HEK293 (cell line): Measurements from ENCODE around the gene PEX14.
A peak's percentile ranks its signal among the peaks of the same experiment; 100 is the strongest.

ENCODE experiments used
- CTCF ChIA-PET: fragments of 350-600 bp; formaldehyde crosslinking; extraction: SDS; loops from one replicate; lab custom pipeline; 2021; ENCODE audit warnings: antibody characterized with exemption; lab: Yijun Ruan, JAX
- POLR2A ChIA-PET: fragments of 300-600 bp; formaldehyde crosslinking; extraction: SDS; loops from one replicate; lab custom pipeline; 2020; ENCODE audit warnings: antibody characterized with exemption, inconsistent platforms; lab: Yijun Ruan, JAX
- H3K27ac ChIP-seq: fragments of 200-500 bp; sonication (Bioruptor generic); 2 replicates; pipeline ENCODE4 v1.5.1; 2014; ENCODE audit warnings: low read depth, low read length, control low read depth, inconsistent platforms; ENCODE audit errors: extremely low read depth
- H3K36me3 ChIP-seq, 2 experiments: fragments of 200-500 bp in 1 of 2; sonication (Bioruptor generic) in 1 of 2; 1 replicate in 1 of 2; 2 replicates in 1 of 2; pipeline ENCODE4 v1.5.1; 2014 to 2017; ENCODE audit warnings: inconsistent platforms in 2 of 2, low read length in 2 of 2; ENCODE audit not compliant: control insufficient read depth in 2 of 2, insufficient read depth in 1 of 2
- H3K4me1 ChIP-seq: fragments of 200-500 bp; sonication (Bioruptor generic); 2 replicates; pipeline ENCODE4 v1.5.1; 2014; ENCODE audit warnings: mild to moderate bottlenecking, low read length, inconsistent platforms; ENCODE audit not compliant: control insufficient read depth, insufficient read depth
- H3K4me3 ChIP-seq: 2 replicates; pipeline ENCODE4 v1.5.1; 2011; ENCODE audit warnings: low read depth, mild to moderate bottlenecking, control low read depth, low read length, moderate library complexity
- H3K9me3 ChIP-seq: fragments of 200-500 bp; sonication (Bioruptor generic); 2 replicates; pipeline ENCODE4 v1.5.1; 2014; ENCODE audit warnings: low read depth, low read length, inconsistent platforms; ENCODE audit not compliant: control insufficient read depth, insufficient read depth
- KLF1 ChIP-seq: fragments of 450-650 bp; formaldehyde crosslinking; IDR thresholded peaks from 2 replicates; pipeline ENCODE4 v1.5.1; 2016; ENCODE audit warnings: missing biosample characterization, missing genetic modification characterization
- SCRT2 ChIP-seq: fragments of 450-650 bp; formaldehyde crosslinking; IDR thresholded peaks from 2 replicates; pipeline ENCODE4 v1.5.1; 2016; ENCODE audit warnings: missing biosample characterization, missing genetic modification characterization
- ZBTB48 ChIP-seq: fragments of 450-650 bp; formaldehyde crosslinking; IDR thresholded peaks from 2 replicates; pipeline ENCODE4 v1.5.1; 2016; ENCODE audit warnings: missing biosample characterization, missing genetic modification characterization
- ZFHX2 ChIP-seq: fragments of 450-650 bp; formaldehyde crosslinking; conservative IDR thresholded peaks from 2 replicates; pipeline ENCODE4 v1.5.1; 2016; ENCODE audit warnings: missing biosample characterization, missing genetic modification characterization
- ZNF16 ChIP-seq: fragments of 450-650 bp; formaldehyde crosslinking; IDR thresholded peaks from 2 replicates; pipeline ENCODE4 v1.5.1; 2016; ENCODE audit warnings: low read depth, missing biosample characterization, missing genetic modification characterization
- ZNF214 ChIP-seq: fragments of 450-650 bp; formaldehyde crosslinking; IDR thresholded peaks from 2 replicates; pipeline ENCODE4 v1.5.1; 2017; ENCODE audit warnings: missing biosample characterization, mild to moderate bottlenecking, missing genetic modification characterization, borderline replicate concordance
- ZNF292 ChIP-seq: fragments of 450-650 bp; formaldehyde crosslinking; IDR thresholded peaks from 2 replicates; pipeline ENCODE4 v1.5.1; 2016; ENCODE audit warnings: low read depth, missing biosample characterization, missing genetic modification characterization, borderline replicate concordance
- ZNF37A ChIP-seq: fragments of 450-650 bp; IDR thresholded peaks from 2 replicates; pipeline ENCODE4 v1.5.1; 2018; ENCODE audit warnings: missing biosample characterization, missing genetic modification characterization
- ZNF394 ChIP-seq: fragments of 450-650 bp; formaldehyde crosslinking; IDR thresholded peaks from 2 replicates; pipeline ENCODE4 v1.5.1; 2016; ENCODE audit warnings: missing biosample characterization, missing genetic modification characterization, mild to moderate bottlenecking, moderate library complexity, borderline replicate concordance
- ZNF426 ChIP-seq: fragments of 450-650 bp; formaldehyde crosslinking; IDR thresholded peaks from 2 replicates; pipeline ENCODE4 v1.5.1; 2017; ENCODE audit warnings: missing biosample characterization, missing genetic modification characterization, mild to moderate bottlenecking, inconsistent platforms, moderate library complexity
- ZNF571 ChIP-seq: fragments of 450-650 bp; formaldehyde crosslinking; IDR thresholded peaks from 2 replicates; pipeline ENCODE4 v1.5.0; 2017; ENCODE audit warnings: missing biosample characterization, missing genetic modification characterization
- ZSCAN30 ChIP-seq: fragments of 450-650 bp; IDR thresholded peaks from 2 replicates; pipeline ENCODE4 v1.5.1; 2018; ENCODE audit warnings: missing biosample characterization, mild to moderate bottlenecking, missing genetic modification characterization, moderate library complexity
- TF ChIP-seq, protein P1 (sequence below): fragments of 450-650 bp; formaldehyde crosslinking; IDR thresholded peaks from 2 replicates; pipeline ENCODE4 v1.5.1; 2016; ENCODE audit warnings: missing biosample characterization, missing genetic modification characterization
- TF ChIP-seq, protein P2 (sequence below): fragments of 450-650 bp; formaldehyde crosslinking; IDR thresholded peaks from 2 replicates; pipeline ENCODE4 v1.5.1; 2016; ENCODE audit warnings: missing biosample characterization, missing genetic modification characterization
- TF ChIP-seq, protein P3 (sequence below): fragments of 450-650 bp; formaldehyde crosslinking; IDR thresholded peaks from 2 replicates; pipeline ENCODE4 v1.5.1; 2016; ENCODE audit warnings: missing biosample characterization, missing genetic modification characterization
- TF ChIP-seq, protein P4 (sequence below): fragments of 450-650 bp; formaldehyde crosslinking; IDR thresholded peaks from 2 replicates; pipeline ENCODE4 v1.5.1; 2016; ENCODE audit warnings: missing biosample characterization, missing genetic modification characterization

The PEX14 gene

DNA sequence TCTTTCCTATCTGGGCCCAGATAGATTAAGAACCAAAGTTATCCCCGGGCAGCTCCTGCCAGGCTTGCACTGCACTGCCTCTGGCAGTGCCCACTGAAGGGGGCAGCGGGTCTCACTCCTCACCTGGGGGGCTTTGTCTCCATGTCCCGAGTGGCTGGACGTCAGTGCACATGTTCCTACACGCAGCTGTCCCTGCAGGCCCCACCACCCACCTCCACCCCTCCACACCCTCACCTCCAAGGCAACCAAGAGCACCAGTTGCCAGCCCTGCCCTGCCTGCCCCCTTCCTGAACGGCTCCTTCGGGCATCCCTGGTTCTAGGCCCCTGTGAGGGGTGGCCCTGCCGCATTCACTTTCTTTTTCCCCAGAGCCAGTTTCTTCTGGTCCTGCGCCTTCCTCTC, 147.2 kb downstream of the PEX14 start:
- peaks cover 0 to 32% of the 10 kb centered on the region in 2 experiments; a peak in 1 of 3 replicates for H3K36me3 ChIP-seq
- TF ChIP-seq ZFHX2 (tag by site-specific recombination): 0 out of 2 replicates have a peak, but pooled peaks have one; percentile 7
- TF ChIP-seq ZBTB48 (tag by site-specific recombination): no peak
- TF ChIP-seq KLF1 (tag by site-specific recombination): 0 out of 2 replicates have a peak, but pooled peaks have one; percentile 25
- TF ChIP-seq ZNF394 (tag by site-specific recombination): no peak
- TF ChIP-seq ZNF571 (tag by site-specific recombination): no peak
- H3K27ac ChIP-seq: no peak overlapping the region
- H3K9me3 ChIP-seq: no peaks in the 10 kb centered on the region
- no peak overlapping the region for H3K4me3 ChIP-seq
- no peaks in the 10 kb centered on the region for H3K4me1 ChIP-seq
- CTCF ChIA-PET: no interaction called here
- POLR2A ChIA-PET: no interaction called here

DNA sequence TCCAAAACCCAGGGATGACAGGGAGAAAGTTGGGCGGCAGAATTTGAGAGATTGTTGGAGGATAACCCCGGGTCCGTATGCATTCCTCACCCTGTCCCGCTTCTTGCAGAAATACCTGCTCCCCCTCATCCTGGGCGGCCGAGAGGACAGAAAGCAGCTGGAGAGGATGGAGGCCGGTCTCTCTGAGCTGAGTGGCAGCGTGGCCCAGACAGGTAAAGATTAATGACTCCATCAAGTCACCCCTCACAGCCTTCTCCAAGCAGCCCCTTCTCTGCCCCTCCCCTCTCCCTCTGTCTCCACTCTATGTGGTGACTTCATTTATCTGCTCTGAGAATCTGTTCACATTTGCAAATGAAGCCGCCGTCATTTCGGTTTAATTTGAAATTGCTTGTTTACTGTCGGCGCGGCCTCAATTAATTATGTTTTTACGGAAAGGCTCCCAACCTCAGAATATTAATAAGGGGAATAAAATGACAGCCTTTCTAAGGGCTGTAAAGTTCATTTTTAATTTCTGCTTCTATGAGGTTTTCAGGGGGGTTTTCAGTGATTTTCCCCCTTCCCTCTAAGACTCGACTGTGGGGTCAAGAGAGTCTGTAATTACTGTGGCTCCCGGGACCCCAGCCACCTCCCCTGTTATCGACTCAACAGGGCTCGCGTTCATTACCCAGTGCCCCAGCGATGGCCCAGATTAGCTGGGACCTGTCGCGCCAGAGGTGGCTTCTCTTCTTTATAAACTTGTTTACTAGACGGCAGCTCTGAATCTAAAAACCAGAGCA, 148.3 kb downstream of the PEX14 start:
- no peak overlapping the region for H3K27ac ChIP-seq
- no peak overlapping the region for H3K4me3 ChIP-seq
- H3K4me1 ChIP-seq: no peaks in the 10 kb centered on the region
- TF ChIP-seq ZNF16 (tag by site-specific recombination) (no peak), SCRT2 (tag by site-specific recombination) (peak; percentile 52; the same call in 1 of the 2 replicates)
- POLR2A ChIA-PET: no interaction called here
- CTCF ChIA-PET: no interaction called here
- no peaks in the 10 kb centered on the region for H3K9me3 ChIP-seq
- peaks cover 0 to 32% of the 10 kb centered on the region in 2 experiments; a peak in 1 of 3 replicates for H3K36me3 ChIP-seq

DNA sequence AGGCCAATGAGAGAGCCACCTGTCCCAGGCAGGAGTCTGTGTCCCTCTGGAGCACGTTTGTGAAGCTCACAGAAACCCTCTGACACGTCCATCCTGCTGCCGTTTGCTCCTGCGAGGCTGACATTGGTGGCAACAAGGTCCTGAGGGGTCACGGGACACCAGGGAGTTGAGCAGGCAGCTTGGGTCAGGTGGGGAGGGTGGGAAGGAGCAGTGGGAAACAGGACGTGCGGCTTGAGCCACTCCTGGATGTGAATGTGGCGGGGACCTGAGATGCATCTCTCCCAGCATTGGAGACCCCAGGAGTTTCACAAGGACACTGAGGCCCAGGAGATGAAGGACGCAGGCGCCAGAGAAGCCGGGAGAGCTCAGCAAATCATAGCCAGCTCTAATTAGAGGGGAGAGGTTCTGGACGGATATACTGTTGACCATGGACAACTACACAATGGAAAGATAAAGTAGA, 149.0 kb downstream of the PEX14 start:
- ChIA-PET CTCF (interaction anchor here (0.5 kb wide), 1 partner anchor 574 kb away, joined by 4 read pairs; no protein-coding TSS in a partner anchor), POLR2A (no interaction called here)
- Histone ChIP-seq H3K27ac (no peak overlapping the region), H3K9me3 (no peaks in the 10 kb centered on the region), H3K4me1 (no peaks in the 10 kb centered on the region), H3K4me3 (no peak overlapping the region), H3K36me3 (peaks cover 0 to 26% of the 10 kb centered on the region in 2 experiments; a peak in 1 of 3 replicates)
- TF ChIP-seq ZNF214 (tag by site-specific recombination): no peak
- no peak for TF ChIP-seq ZSCAN30 (tag by site-specific recombination)
- TF ChIP-seq ZNF292 (tag by site-specific recombination): no peak

DNA sequence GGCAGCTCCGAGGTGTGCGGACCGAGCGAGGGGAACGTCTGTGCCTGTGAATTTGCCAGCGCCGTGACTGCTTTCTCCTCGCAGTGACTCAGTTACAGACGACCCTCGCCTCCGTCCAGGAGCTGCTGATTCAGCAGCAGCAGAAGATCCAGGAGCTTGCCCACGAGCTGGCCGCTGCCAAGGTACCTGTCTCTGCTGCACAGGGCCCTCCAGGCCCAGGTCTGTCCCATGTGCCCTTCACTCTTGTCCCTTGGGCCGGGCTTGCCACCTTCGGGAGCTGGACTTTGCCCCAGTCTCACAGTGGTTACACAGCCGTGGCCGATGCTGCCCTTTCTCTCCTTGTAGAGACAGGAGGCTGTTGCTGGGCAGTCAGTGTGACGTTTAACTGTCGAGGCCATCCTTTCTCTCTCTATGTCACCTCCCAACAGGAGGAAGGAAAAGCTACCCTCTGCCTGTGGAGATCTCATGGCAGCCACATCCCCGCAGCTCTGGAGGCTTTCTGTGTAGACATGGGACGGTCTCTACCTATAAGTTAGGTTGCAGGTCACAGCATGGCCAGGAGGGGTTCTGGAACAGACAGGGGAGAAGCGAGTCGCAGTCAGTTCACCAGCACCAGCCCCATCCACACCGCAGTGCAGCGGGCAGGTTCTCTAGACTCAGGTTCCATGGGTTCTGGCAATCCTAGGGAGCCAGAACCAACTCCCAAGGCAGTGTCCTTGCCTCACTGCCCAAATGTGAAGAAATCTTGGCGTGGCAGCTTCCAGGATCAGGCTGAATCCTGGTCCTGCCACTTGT, 149.7 kb downstream of the PEX14 start:
- no peak overlapping the region for H3K27ac ChIP-seq
- no peak overlapping the region for H3K4me3 ChIP-seq
- POLR2A ChIA-PET: no interaction called here
- H3K9me3 ChIP-seq: no peaks in the 10 kb centered on the region
- H3K4me1 ChIP-seq: no peaks in the 10 kb centered on the region
- H3K36me3 ChIP-seq: peaks cover 0 to 29% of the 10 kb centered on the region in 2 experiments; a peak in 1 of 3 replicates
- CTCF ChIA-PET: interaction anchor here (0.5 to 1.0 kb wide), 3 partner anchors 18 to 574 kb away, joined by 3 to 5 read pairs (median 4); no protein-coding TSS in a partner anchor
- TF ChIP-seq, protein P1, sequence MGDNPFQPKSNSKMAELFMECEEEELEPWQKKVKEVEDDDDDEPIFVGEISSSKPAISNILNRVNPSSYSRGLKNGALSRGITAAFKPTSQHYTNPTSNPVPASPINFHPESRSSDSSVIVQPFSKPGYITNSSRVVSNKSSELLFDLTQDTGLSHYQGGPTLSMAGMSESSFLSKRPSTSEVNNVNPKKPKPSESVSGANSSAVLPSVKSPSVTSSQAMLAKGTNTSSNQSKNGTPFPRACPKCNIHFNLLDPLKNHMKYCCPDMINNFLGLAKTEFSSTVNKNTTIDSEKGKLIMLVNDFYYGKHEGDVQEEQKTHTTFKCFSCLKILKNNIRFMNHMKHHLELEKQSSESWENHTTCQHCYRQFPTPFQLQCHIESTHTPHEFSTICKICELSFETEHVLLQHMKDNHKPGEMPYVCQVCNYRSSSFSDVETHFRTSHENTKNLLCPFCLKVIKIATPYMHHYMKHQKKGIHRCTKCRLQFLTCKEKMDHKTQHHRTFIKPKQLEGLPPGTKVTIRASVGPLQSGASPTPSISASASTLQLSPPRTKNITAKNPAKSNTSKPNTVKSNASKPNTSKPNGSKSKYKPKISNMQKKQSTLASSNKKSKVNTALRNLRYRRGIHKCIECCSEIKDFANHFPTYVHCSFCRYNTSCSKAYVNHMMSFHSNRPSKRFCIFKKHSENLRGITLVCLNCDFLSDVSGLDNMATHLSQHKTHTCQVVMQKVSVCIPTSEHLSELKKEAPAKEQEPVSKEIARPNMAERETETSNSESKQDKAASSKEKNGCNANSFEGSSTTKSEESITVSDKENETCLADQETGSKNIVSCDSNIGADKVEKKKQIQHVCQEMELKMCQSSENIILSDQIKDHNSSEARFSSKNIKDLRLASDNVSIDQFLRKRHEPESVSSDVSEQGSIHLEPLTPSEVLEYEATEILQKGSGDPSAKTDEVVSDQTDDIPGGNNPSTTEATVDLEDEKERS: no peak
- TF ChIP-seq, protein P2, sequence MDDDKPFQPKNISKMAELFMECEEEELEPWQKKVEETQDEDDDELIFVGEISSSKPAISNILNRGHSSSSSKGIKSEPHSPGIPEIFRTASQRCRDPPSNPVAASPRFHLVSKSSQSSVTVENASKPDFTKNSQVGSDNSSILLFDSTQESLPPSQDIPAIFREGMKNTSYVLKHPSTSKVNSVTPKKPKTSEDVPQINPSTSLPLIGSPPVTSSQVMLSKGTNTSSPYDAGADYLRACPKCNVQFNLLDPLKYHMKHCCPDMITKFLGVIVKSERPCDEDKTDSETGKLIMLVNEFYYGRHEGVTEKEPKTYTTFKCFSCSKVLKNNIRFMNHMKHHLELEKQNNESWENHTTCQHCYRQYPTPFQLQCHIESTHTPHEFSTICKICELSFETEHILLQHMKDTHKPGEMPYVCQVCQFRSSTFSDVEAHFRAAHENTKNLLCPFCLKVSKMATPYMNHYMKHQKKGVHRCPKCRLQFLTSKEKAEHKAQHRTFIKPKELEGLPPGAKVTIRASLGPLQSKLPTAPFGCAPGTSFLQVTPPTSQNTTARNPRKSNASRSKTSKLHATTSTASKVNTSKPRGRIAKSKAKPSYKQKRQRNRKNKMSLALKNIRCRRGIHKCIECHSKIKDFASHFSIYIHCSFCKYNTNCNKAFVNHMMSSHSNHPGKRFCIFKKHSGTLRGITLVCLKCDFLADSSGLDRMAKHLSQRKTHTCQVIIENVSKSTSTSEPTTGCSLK: no peak
- TF ChIP-seq, protein P3, sequence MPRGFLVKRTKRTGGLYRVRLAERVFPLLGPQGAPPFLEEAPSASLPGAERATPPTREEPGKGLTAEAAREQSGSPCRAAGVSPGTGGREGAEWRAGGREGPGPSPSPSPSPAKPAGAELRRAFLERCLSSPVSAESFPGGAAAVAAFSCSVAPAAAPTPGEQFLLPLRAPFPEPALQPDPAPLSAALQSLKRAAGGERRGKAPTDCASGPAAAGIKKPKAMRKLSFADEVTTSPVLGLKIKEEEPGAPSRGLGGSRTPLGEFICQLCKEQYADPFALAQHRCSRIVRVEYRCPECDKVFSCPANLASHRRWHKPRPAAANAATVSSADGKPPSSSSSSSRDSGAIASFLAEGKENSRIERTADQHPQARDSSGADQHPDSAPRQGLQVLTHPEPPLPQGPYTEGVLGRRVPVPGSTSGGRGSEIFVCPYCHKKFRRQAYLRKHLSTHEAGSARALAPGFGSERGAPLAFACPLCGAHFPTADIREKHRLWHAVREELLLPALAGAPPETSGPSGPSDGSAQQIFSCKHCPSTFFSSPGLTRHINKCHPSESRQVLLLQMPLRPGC (tag by site-specific recombination): no peak
- TF ChIP-seq ZNF37A (tag by site-specific recombination): no peak
- TF ChIP-seq ZNF426 (tag by site-specific recombination): no peak
- TF ChIP-seq, protein P4, sequence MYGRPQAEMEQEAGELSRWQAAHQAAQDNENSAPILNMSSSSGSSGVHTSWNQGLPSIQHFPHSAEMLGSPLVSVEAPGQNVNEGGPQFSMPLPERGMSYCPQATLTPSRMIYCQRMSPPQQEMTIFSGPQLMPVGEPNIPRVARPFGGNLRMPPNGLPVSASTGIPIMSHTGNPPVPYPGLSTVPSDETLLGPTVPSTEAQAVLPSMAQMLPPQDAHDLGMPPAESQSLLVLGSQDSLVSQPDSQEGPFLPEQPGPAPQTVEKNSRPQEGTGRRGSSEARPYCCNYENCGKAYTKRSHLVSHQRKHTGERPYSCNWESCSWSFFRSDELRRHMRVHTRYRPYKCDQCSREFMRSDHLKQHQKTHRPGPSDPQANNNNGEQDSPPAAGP (tag by site-specific recombination): no peak
